Transverse colon (tissue), 4 donors: ENCODE measurements around the gene NANOGP8. TPM values are rescaled to one million over a fixed set of nuclear protein-coding genes. Genes with fewer than 3 reads are reported as not detected.

Source experiments
- DNase-seq: peaks from one replicate; pipeline ENCODE4 v3.0.0-alpha.2; 2019
- H3K27ac ChIP-seq, 4 donors: fragments of 200-600 bp; sonication (generic); 2 replicates each; pipeline ENCODE4 v1.5.1; 2016 to 2018; ENCODE audit warnings: inconsistent platforms in 4 of 4
- H3K27me3 ChIP-seq: fragments of 200-600 bp; sonication (generic); 2 replicates; pipeline ENCODE4 v1.5.1; 2017; ENCODE audit warnings: inconsistent platforms
- H3K36me3 ChIP-seq, 4 donors: fragments of 200-600 bp; sonication (generic); 2 replicates each; pipeline ENCODE4 v1.5.1; 2017 to 2019; ENCODE audit warnings: inconsistent platforms in 4 of 4
- H3K4me1 ChIP-seq, 4 donors: fragments of 200-600 bp; sonication (generic); 2 replicates each; pipeline ENCODE4 v1.5.1; 2017 to 2020; ENCODE audit warnings: inconsistent platforms in 4 of 4
- H3K4me3 ChIP-seq, 4 donors: fragments of 200-600 bp; sonication (generic); 1 replicate in 1 of 4; 2 replicates in 3 of 4; pipeline versions ENCODE4 v1.5.1 to v1.6.1; 2017 to 2019; ENCODE audit warnings: inconsistent platforms in 4 of 4
- H3K9me3 ChIP-seq, 2 donors: fragments of 200-600 bp; sonication (generic); 2 replicates each; pipeline ENCODE4 v1.5.1; 2017 to 2019; ENCODE audit warnings: inconsistent platforms in 2 of 2
- EP300 ChIP-seq: sonication (generic); formaldehyde crosslinking; IDR thresholded peaks from one replicate; pipeline ENCODE4 v1.6.1; 2017; ENCODE audit warnings: antibody characterized with exemption, low read depth
- POLR2A ChIP-seq: fragments of 450-650 bp; IDR thresholded peaks from one replicate; pipeline ENCODE4 v1.6.1; 2016; ENCODE audit warnings: antibody characterized with exemption, mild to moderate bottlenecking, moderate library complexity
- POLR2AphosphoS5 ChIP-seq, 3 donors: sonication (generic); formaldehyde crosslinking; IDR thresholded peaks; one replicate each; pipeline ENCODE4 v1.6.1; 2016; ENCODE audit warnings: antibody characterized with exemption in 3 of 3
- WGBS, 2 donors: methylation state at CpG; one replicate each; pipeline ENCODE4 v1.1.5; 2018; ENCODE audit warnings: low coverage in 1 of 2; 5-methylcytosine and 5-hydroxymethylcytosine counted together
- in situ Hi-C, 4 donors: fragments of 200-750 bp; cut with MboI; loops; one replicate each; pipeline versions ENCODE4 v1.15.0 to v1.15.1; 2017; ENCODE audit warnings: low sequenced_read_pairs in 3 of 4, low pct_ligation_motif_present in 1 of 4, low pct_unique_long_range_greater_than_20kb in 1 of 4
- intact Hi-C: fragments of 100-400 bp; cut with DNase I; formaldehyde crosslinking; loops from one replicate; pipeline ENCODE4 v1.15.1; 2023; ENCODE audit warnings: low total_unique reads
- total RNA-seq, 4 donors: library from RNA; depleted of rRNA; stranded (reverse); fragments of >200 nt; gene quantifications; one replicate each; pipeline ENCODE4 v1.1.0, GENCODE V29; 2016
- TF ChIP-seq, protein P1 (sequence below), 5 experiments: fragments of 200-600 bp in 3 of 5; fragments of 450-650 bp in 2 of 5; sonication (generic) in 3 of 5; IDR thresholded peaks; 1 replicate in 2 of 5; 2 replicates in 3 of 5; pipeline ENCODE4 v1.5.1; 2016 to 2017; ENCODE audit warnings: antibody characterized with exemption in 5 of 5, inconsistent platforms in 3 of 5, mild to moderate bottlenecking in 2 of 5, moderate library complexity in 1 of 5

The NANOGP8 gene
- total RNA-seq, 4 donors from 2014 or later, result 0.96 to 5.2 (median 1.1) TPM; not detected in 1

DNA sequence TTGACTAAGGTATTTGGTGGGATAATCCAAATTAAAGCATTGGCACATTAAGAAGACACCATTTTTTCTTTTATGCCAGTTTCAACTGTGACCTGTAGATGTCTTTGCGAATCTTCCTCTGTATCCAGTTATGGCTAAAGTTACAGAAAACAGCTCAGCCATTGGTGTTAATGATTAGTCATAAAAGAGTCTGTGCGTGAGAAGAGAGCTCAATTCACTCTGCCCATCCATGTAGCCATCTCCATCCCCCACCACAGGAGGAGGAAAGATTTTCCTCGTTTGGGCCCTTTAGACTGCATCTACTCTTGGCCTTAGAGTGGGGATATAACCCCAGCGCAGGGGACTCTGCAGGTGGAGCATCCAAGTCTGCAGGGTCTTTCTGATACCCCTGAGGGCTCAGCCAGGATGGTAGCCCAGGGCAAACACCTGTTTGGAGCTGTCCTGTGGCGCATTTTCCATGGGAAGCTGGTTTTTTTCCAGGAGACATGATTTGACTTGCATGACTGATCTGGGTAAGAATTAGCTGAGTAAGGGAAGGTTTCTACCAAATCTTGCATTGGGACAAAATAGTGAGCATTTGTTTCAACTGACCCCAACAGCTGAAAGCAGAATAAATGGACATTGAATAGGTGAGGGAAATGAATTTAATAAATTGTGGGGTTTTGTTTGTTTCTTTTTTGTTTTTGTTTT is 29.5 kb downstream of the NANOGP8 start:
- intact Hi-C loops (no loop called here), in situ Hi-C loops (no loop called here)
- no peak overlapping the region for H3K4me3 ChIP-seq
- no peak for DNase-seq
- no peaks in the 10 kb centered on the region for H3K36me3 ChIP-seq
- H3K4me1 ChIP-seq, result no peaks in the 10 kb centered on the region
- no peak overlapping the region for H3K27ac ChIP-seq
- no peaks in the 10 kb centered on the region for H3K27me3 ChIP-seq
- TF ChIP-seq POLR2A (no peak), EP300 (no peak), POLR2AphosphoS5 (IDR thresholded peaks at IDR 0.05) (no peak)
- TF ChIP-seq, protein P1, sequence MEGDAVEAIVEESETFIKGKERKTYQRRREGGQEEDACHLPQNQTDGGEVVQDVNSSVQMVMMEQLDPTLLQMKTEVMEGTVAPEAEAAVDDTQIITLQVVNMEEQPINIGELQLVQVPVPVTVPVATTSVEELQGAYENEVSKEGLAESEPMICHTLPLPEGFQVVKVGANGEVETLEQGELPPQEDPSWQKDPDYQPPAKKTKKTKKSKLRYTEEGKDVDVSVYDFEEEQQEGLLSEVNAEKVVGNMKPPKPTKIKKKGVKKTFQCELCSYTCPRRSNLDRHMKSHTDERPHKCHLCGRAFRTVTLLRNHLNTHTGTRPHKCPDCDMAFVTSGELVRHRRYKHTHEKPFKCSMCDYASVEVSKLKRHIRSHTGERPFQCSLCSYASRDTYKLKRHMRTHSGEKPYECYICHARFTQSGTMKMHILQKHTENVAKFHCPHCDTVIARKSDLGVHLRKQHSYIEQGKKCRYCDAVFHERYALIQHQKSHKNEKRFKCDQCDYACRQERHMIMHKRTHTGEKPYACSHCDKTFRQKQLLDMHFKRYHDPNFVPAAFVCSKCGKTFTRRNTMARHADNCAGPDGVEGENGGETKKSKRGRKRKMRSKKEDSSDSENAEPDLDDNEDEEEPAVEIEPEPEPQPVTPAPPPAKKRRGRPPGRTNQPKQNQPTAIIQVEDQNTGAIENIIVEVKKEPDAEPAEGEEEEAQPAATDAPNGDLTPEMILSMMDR (IDR thresholded peaks at IDR 0.05), result no peak
- WGBS, 2 donors, result 79 to 100% methylated on average over 1 to 5 of the region's 5 CpGs
- no peaks in the 10 kb centered on the region for H3K9me3 ChIP-seq

DNA sequence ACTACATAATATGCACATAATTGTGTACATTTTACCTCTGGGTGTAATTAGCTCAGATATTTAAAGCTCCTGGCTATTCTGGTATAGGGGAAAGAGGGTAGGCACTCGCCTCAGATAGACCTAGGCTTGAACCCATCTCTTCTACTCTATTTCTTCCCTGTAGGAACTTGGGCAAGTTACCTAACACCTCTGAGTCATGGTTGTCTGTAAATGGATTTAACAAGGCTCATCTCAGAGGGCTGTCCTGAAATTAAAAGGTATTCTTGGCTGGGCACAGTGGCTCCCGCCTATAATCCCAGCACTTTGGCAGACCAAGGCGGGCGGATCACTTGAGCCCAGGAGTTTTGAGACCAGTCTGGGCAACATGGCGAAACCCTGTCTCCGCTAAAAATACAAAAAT is 30.7 kb downstream of the NANOGP8 start:
- intact Hi-C loops (no loop called here), in situ Hi-C loops (no loop called here)
- no peak for DNase-seq
- Histone ChIP-seq H3K27me3 (no peaks in the 10 kb centered on the region), H3K4me1 (no peaks in the 10 kb centered on the region), H3K4me3 (no peak overlapping the region), H3K9me3 (no peaks in the 10 kb centered on the region), H3K36me3 (no peaks in the 10 kb centered on the region), H3K27ac (no peak overlapping the region)
- TF ChIP-seq EP300, result no peak
- TF ChIP-seq POLR2A, result no peak
- TF ChIP-seq, protein P1 (IDR thresholded peaks at IDR 0.05), result no peak
- TF ChIP-seq POLR2AphosphoS5 (IDR thresholded peaks at IDR 0.05), result no peak
- 90% methylated on average over 6 of the region's 6 CpGs; no CpG with 5 or more reads in 1 of the 2 donors for WGBS, 2 donors

DNA sequence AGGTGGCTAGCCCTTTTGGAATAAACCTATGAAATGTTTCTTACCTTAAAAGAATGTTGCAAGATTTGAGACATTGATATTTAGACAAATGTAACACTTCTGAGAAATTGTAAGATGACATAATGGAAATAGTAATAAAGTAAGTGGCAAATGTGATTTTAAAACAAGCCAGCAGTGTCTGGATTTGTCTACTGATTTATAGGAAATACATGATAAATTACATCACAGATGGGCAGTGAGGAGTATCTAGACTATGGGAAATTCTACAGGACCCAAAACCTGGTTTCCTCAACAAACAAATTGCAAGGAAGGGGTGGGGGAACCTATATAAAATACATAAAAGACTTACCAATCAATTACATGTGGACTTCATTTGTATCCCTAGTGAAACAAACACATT is 37.1 kb downstream of the NANOGP8 start:
- Histone ChIP-seq H3K4me3 (no peak overlapping the region), H3K36me3 (no peaks in the 10 kb centered on the region), H3K27ac (no peak overlapping the region), H3K4me1 (no peaks in the 10 kb centered on the region), H3K9me3 (no peaks in the 10 kb centered on the region), H3K27me3 (no peaks in the 10 kb centered on the region)
- in situ Hi-C loops, result no loop called here
- DNase-seq, result no peak
- intact Hi-C loops, result no loop called here
- no peak for TF ChIP-seq EP300

DNA sequence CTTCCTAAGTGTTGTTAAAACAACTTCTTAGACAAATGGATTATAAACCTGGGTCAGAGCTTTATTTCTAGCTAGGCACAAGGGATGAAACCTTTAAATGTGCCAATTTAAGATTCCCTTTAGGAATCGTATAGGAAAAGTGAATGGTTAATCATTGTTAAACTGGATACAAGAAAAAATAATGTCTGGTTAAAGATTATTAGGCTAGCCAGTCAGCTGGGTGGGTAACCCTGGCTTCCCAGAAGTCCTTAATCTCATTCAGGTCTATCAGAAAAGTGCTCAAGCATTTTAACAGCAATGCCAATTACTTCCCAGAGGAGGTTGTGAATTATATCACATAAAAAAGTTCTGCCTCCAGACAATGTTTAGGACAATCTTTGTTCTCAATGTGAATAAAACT is 37.6 kb downstream of the NANOGP8 start:
- DNase-seq, result no peak
- WGBS, 2 donors, result 41 to 57% methylated on average over 1 of the region's 1 CpG
- H3K27me3 ChIP-seq, result no peaks in the 10 kb centered on the region
- no peak overlapping the region for H3K27ac ChIP-seq
- H3K36me3 ChIP-seq, result no peaks in the 10 kb centered on the region
- no peak overlapping the region for H3K4me3 ChIP-seq
- no peaks in the 10 kb centered on the region for H3K4me1 ChIP-seq
- TF ChIP-seq POLR2AphosphoS5 (IDR thresholded peaks at IDR 0.05) (no peak), EP300 (no peak), POLR2A (no peak)
- TF ChIP-seq, protein P1 (IDR thresholded peaks at IDR 0.05), result no peak
- intact Hi-C loops, result no loop called here
- H3K9me3 ChIP-seq, result no peaks in the 10 kb centered on the region
- in situ Hi-C loops, result no loop called here
